Measurements from ENCODE around the gene FBXW9.
A peak's percentile ranks its signal among the peaks of the same experiment; 100 is the strongest.
"Not testable (repeated sequence)": the region's sequence is repeated elsewhere in the genome, so short reads cannot be mapped to it uniquely, and the experiment has no call there.

FBXW9 gene

DNA sequence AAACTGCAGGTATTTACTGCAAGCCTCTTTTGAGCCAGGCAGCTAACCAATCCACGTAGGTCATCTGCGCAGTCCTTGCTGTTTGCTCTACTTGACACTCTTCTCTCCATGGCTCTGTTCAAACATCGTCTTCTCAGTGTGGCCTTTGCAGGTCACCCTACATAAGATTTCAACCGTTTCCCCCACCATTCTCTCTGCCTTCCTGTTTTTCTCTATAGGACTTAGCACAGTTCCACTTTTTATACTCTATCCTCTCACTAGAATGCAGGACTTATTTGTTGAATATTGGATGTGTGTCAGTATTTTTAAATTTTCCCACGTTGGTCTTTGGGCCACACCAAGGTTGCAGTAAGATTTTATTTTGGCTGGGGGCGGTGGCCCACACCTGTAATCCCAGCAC is 1.7 kb upstream of the FBXW9 start:
- H3K27ac ChIP-seq: no peak overlapping the region
- H3K9ac ChIP-seq: 0 out of 2 replicates have a peak overlapping the region, but pooled peaks have one; percentile 24
- no peaks in the 10 kb centered on the region for H3K27me3 ChIP-seq
- TF ChIP-seq Cebpa-rat (IDR thresholded peaks at IDR 0.05): no peak
- H4K20me1 ChIP-seq: peaks cover 41% of the 10 kb centered on the region
- no peak overlapping the region for H3K4me3 ChIP-seq
- H3K36me3 ChIP-seq: peaks cover 54% of the 10 kb centered on the region
- 0 out of 2 replicates have a peak overlapping the region, but pooled peaks have one; percentile 97 for H3K4me2 ChIP-seq
- peaks cover 34% of the 10 kb centered on the region for H3K4me1 ChIP-seq
- no peaks in the 10 kb centered on the region for H3K9me3 ChIP-seq

DNA sequence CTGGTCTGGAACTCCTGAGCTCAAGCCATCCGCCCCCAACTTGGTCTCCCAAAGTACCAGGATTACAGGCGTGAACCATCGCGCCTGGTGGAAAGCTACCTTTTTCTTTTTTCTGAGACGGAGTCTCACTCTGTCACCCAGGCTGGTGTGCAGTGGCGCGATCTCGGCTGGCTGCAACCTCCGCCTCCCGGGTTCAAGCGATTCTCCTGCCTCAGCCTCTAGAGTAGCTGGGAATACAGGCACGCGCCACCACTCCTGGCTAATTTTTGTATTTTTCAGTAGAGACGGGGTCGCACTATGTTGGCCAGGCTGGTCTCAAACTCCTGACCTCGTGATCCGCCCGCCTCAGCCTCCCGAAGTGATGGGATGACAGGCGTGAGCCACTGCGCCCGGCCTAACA is 994 bp upstream of the FBXW9 start:
- Histone ChIP-seq H3K4me3 (peak overlapping the region; percentile 90), H3K27ac (peak overlapping the region; percentile 75), H3K4me1 (peaks cover 34% of the 10 kb centered on the region), H3K4me2 (peak overlapping the region; percentile 97), H4K20me1 (peaks cover 34% of the 10 kb centered on the region), H3K36me3 (peaks cover 54% of the 10 kb centered on the region), H3K9ac (peak overlapping the region; percentile 80)
- not testable (repeated sequence) for H3K27me3 ChIP-seq, H3K9me3 ChIP-seq

GRCh38 chr19:12695997-12696365 is 450 bp downstream of the FBXW9 start:
- Histone ChIP-seq H3K4me2 (peak overlapping the region; percentile 97), H3K4me3 (peak overlapping the region; percentile 90), H3K9me3 (no peaks in the 10 kb centered on the region), H3K27me3 (no peaks in the 10 kb centered on the region), H3K9ac (peak overlapping the region; percentile 80), H3K4me1 (peaks cover 42% of the 10 kb centered on the region), H3K36me3 (peaks cover 45% of the 10 kb centered on the region), H4K20me1 (peaks cover 20% of the 10 kb centered on the region), H3K27ac (peak overlapping the region; percentile 75)
- TF ChIP-seq Cebpa-rat (IDR thresholded peaks at IDR 0.05): no peak

DNA sequence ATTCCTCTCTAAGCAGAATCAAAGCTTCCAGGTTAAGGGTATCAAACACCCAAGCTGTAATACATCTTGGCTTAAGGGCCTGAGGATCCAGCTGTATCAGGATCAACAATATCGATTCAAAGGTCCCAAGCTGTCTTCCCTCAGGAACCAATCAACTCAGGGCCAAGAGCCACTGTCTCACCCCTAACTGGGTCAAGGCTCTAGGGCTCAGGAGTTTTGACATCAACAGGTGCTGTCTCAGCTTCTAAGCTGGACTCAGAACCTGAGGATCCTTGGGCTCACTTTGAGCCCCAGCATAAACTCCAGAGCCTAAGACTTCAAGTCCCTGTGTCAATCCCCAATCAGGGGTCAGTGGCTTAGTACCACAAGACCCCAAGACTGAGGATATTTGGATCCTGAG is 917 bp downstream of the FBXW9 start:
- Histone ChIP-seq H3K9ac (no peak overlapping the region; the same call in 1 of the 2 replicates), H4K20me1 (peaks cover 20% of the 10 kb centered on the region), H3K4me2 (peak overlapping the region; percentile 97), H3K27ac (no peak overlapping the region), H3K9me3 (no peaks in the 10 kb centered on the region), H3K27me3 (no peaks in the 10 kb centered on the region), H3K4me1 (peaks cover 46% of the 10 kb centered on the region), H3K36me3 (peaks cover 42% of the 10 kb centered on the region), H3K4me3 (peak overlapping the region; percentile 90)
- no peak for TF ChIP-seq Cebpa-rat (IDR thresholded peaks at IDR 0.05)

DNA sequence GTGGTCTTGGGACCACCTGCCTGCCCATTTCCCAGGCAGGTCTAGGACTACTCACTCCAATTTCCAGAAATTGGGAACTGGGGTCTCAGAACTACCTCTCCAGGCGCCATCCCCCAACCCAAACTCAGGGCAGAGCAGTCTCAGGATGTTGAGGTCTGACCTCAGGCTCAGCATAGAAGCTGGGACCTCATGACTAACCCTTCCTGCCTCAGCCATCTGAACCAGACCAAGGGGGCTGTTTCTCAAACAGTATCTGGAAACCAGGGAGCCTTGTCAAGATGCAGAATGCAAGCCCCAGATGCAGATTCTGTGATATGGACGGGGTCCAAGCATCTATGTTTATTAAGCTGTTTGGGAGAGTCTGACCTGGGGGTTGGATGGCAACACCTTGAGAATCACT is 1.3 kb downstream of the FBXW9 start:
- Histone ChIP-seq H3K36me3 (peaks cover 38% of the 10 kb centered on the region), H3K9me3 (no peaks in the 10 kb centered on the region), H3K4me3 (no peak overlapping the region), H3K9ac (no peak overlapping the region), H3K4me1 (peaks cover 51% of the 10 kb centered on the region), H3K4me2 (peak overlapping the region; percentile 97), H3K27ac (no peak overlapping the region), H4K20me1 (peaks cover 18% of the 10 kb centered on the region), H3K27me3 (no peaks in the 10 kb centered on the region)
- TF ChIP-seq Cebpa-rat (IDR thresholded peaks at IDR 0.05): no peak

- H3K9me3 ChIP-seq: no peaks in the 10 kb centered on the region
- H3K27me3 ChIP-seq: no peaks in the 10 kb centered on the region
- H3K4me1 ChIP-seq: peaks cover 55% of the 10 kb centered on the region
- H4K20me1 ChIP-seq: peaks cover 14% of the 10 kb centered on the region; the same call in 1 of the 2 replicates
- peaks cover 33% of the 10 kb centered on the region for H3K36me3 ChIP-seq
- no peak overlapping the region for H3K9ac ChIP-seq
- 0 out of 2 replicates have a peak overlapping the region, but pooled peaks have one; percentile 97 for H3K4me2 ChIP-seq
- H3K4me3 ChIP-seq: no peak overlapping the region
- H3K27ac ChIP-seq: no peak overlapping the region
- TF ChIP-seq Cebpa-rat (IDR thresholded peaks at IDR 0.05): no peak
Measured at GRCh38 chr19:12694641-12695040, 1.8 kb downstream of the FBXW9 start.

- Histone ChIP-seq H3K36me3 (peaks cover 16% of the 10 kb centered on the region), H3K27me3 (no peaks in the 10 kb centered on the region), H3K9ac (no peak overlapping the region), H4K20me1 (0 out of 2 replicates have a peak, but pooled peaks cover under 1% of the 10 kb centered on the region), H3K4me1 (peaks cover 65% of the 10 kb centered on the region), H3K27ac (no peak overlapping the region), H3K4me3 (no peak overlapping the region), H3K4me2 (no peak overlapping the region), H3K9me3 (no peaks in the 10 kb centered on the region)
- no peak for TF ChIP-seq Cebpa-rat (IDR thresholded peaks at IDR 0.05)
Measured at GRCh38 chr19:12692960-12693359, 3.5 kb downstream of the FBXW9 start.

DNA sequence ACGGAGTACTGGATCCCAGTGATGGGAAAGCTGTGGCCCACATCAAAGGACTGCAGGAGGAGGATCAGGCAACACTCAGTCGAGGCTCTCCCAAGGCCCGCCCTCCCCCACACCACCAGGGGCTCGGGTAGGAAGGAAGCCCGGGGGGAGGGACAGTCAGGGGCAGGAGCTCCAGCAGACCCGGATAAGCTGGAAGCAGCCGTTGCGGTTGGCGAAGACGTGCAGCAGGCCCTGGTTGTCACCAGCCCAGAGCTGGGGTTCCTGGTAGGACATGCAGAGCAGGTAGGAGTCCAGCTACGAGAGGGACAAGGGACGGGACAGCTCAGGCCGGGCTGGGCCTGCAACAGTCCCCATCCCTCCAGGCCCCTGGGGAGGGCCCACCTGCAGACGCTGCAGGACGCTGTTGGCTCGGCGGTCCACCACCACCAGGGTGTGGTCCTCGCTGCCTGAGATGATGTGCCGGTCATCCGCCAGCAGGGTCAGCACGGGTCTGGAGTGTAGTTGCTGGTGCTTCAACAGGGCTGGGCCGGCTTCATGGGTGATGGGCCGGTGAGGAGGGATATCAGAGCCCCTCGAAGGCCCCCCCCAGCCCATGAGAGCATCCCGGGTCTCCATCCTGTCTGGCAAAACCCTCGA is 6.7 kb downstream of the FBXW9 start:
- no peak for TF ChIP-seq Cebpa-rat (IDR thresholded peaks at IDR 0.05)
- Histone ChIP-seq H3K4me3 (peak overlapping the region; percentile 74), H3K4me2 (peak overlapping the region; percentile 98), H3K27ac (peak overlapping the region; percentile 88), H3K36me3 (peaks cover 14% of the 10 kb centered on the region), H3K4me1 (peaks cover 66% of the 10 kb centered on the region), H3K9ac (peak overlapping the region; percentile 82), H3K27me3 (no peaks in the 10 kb centered on the region), H3K9me3 (no peaks in the 10 kb centered on the region), H4K20me1 (no peaks in the 10 kb centered on the region)

GRCh38 chr19:12689012-12689411 is 7.4 kb downstream of the FBXW9 start:
- Histone ChIP-seq H3K4me3 (peak overlapping the region; percentile 74), H3K4me1 (peaks cover 66% of the 10 kb centered on the region), H3K27ac (peak overlapping the region; percentile 88), H3K27me3 (no peaks in the 10 kb centered on the region), H3K4me2 (peak overlapping the region; percentile 98), H3K9ac (peak overlapping the region; percentile 82), H3K36me3 (peaks cover 14% of the 10 kb centered on the region), H3K9me3 (no peaks in the 10 kb centered on the region), H4K20me1 (no peaks in the 10 kb centered on the region)
- no peak for TF ChIP-seq Cebpa-rat (IDR thresholded peaks at IDR 0.05)

DNA sequence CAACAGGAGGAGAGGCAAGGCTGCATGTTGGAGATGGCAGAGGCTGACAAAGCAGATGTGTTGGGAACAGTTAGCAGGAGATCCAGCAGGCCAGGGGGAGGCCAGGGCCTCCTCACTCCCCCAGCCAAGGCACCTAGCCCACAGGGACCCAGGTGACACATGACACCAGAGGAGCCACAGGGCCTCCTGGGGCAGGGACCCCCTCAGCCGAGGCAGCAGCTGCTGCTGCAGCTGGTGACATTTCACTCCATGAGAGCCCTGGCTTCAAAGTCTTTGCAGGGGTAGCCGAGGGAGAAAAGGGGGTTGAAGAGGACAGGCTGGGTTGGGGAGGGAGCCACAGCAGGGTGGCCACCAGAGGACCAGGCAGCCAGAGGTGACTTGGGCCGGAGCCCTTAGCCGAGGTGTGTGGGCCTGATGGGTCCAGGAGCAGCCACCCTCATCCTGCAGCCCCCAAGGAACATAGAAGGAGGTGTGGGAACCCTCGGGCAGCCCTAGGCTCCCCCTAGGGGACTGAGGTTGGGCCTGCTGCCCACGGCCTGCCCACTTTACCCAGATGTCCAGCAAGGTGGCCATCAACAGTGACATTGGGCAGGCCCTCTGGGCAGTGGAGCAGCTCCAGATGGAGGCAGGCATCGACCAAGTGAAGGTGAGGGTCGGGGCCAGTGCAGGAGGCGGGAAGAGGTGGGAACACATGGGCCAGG is 8.8 kb downstream of the FBXW9 start, which contains the start of gene GNG14:
Gene GNG14, plus strand, starts transcription at position 503 of the 701 bp plus-strand sequence. Its CDS starts 51 bp downstream, at position 554.
- peak within 1 kb of the TSS; percentile 74 for H3K4me3 ChIP-seq
- no peaks in the 10 kb centered on the region for H4K20me1 ChIP-seq
- H3K9me3 ChIP-seq: no peaks in the 10 kb centered on the region
- peak within 1 kb of the TSS; percentile 88 for H3K27ac ChIP-seq
- TF ChIP-seq Cebpa-rat (IDR thresholded peaks at IDR 0.05): no peak
- H3K9ac ChIP-seq: peak within 1 kb of the TSS; percentile 82
- H3K27me3 ChIP-seq: no peaks in the 10 kb centered on the region
- peaks cover 9% of the 10 kb centered on the region for H3K36me3 ChIP-seq
- peak within 1 kb of the TSS; percentile 98 for H3K4me2 ChIP-seq
- peaks cover 70% of the 10 kb centered on the region for H3K4me1 ChIP-seq
